ENCODE measurements around the gene TM2D3.

GRCh38 chr15:101607108-101607507 is 45.1 kb downstream of the TM2D3 start:
- TF ChIP-seq ZBTB11 (CRISPR knock-in tag; IDR thresholded peaks at IDR 0.05) = no peak
- no peak for TF ChIP-seq EZH2 (IDR thresholded peaks at IDR 0.05; ENCODE audit: borderline replicate concordance, control insufficient read depth, low read depth, low read length)
- no peak for TF ChIP-seq ATF3 (IDR thresholded peaks at IDR 0.05; ENCODE audit: borderline replicate concordance, extremely low read depth, low read depth, low read length)
- no peak for TF ChIP-seq SMC3 (IDR thresholded peaks at IDR 0.05; ENCODE audit: borderline replicate concordance, low read length)
- TF ChIP-seq ZNF384 (IDR thresholded peaks at IDR 0.05; ENCODE audit: borderline replicate concordance, low read depth, low read length) = no peak
- TF ChIP-seq POLR2AphosphoS5 (IDR thresholded peaks at IDR 0.05; ENCODE audit: low read length) = no peak
